Transverse colon (tissue), 4 donors: ENCODE measurements around the gene DLGAP1.

Experiments used
- CTCF ChIP-seq, 5 experiments: fragments of 200-600 bp in 3 of 5; fragments of 450-650 bp in 2 of 5; sonication (generic) in 3 of 5; IDR thresholded peaks; 1 replicate in 2 of 5; 2 replicates in 3 of 5; pipeline ENCODE4 v1.5.1; 2016 to 2017; ENCODE audit warnings: antibody characterized with exemption in 5 of 5, inconsistent platforms in 3 of 5, mild to moderate bottlenecking in 2 of 5, moderate library complexity in 1 of 5
- EP300 ChIP-seq: sonication (generic); formaldehyde crosslinking; IDR thresholded peaks from one replicate; pipeline ENCODE4 v1.6.1; 2017; ENCODE audit warnings: antibody characterized with exemption, low read depth
- POLR2A ChIP-seq: fragments of 450-650 bp; IDR thresholded peaks from one replicate; pipeline ENCODE4 v1.6.1; 2016; ENCODE audit warnings: antibody characterized with exemption, mild to moderate bottlenecking, moderate library complexity
- POLR2AphosphoS5 ChIP-seq, 3 donors: sonication (generic); formaldehyde crosslinking; IDR thresholded peaks; one replicate each; pipeline ENCODE4 v1.6.1; 2016; ENCODE audit warnings: antibody characterized with exemption in 3 of 3

DNA sequence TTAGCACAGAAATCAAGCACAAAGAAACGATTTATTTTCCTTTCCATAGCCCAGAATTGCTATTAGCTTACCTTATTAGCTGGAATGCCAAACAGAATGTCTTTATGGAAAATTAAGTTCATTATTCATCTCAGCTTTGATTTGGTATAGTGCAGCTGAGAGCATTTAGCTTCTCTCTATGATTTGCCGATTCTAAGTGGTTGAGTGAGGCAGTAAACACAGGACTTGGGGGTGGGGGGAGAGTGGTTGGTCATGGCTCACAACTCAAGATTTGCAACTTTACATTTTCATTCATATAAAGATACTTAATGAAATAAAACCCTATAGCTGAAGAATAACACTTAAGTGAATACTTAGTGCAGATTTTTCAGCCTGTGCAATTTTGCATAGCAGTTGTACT, 609.9 kb downstream of the DLGAP1 start:
- TF ChIP-seq POLR2AphosphoS5 (IDR thresholded peaks at IDR 0.05) (no peak), POLR2A (no peak), CTCF (IDR thresholded peaks at IDR 0.05) (no peak), EP300 (no peak)
